ENCODE results near the gene VIT.

DNA sequence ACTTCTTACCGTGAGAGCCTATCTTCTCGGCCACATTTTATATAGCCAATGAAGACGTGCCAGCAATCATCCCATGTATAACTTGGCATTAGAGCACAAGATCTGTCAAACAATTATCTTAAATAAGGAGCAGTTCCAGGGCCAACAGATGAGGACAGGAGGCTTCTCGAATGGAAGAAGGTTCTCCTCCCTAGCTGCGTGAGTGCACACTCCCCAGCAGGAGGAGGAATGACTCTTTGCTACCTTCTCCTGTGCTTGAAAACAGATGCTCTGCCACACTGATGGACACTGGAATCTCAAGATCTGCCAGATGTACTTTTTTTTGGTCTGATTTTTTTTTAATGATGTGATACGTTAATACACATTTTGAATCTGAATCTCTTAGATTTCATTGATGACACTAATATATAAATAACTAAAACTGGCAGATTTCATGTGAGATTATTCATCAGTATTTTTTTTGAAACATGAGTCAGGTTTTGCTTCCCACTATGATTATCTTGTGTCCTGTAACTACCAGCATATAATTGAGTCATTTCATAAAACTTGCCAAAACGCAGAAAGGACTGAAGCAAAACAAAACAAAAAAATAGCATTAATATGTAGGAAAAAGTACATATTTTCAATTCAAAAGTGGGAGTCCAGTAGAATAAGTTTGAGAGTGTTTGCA, 626 bp upstream of the VIT start:
- no peak for TF ChIP-seq ZBTB7A (IDR thresholded peaks at IDR 0.05; ENCODE audit: low read depth)
- no peak for TF ChIP-seq EP300 (IDR thresholded peaks at IDR 0.05; ENCODE audit: borderline replicate concordance)
- TF ChIP-seq, protein P1, sequence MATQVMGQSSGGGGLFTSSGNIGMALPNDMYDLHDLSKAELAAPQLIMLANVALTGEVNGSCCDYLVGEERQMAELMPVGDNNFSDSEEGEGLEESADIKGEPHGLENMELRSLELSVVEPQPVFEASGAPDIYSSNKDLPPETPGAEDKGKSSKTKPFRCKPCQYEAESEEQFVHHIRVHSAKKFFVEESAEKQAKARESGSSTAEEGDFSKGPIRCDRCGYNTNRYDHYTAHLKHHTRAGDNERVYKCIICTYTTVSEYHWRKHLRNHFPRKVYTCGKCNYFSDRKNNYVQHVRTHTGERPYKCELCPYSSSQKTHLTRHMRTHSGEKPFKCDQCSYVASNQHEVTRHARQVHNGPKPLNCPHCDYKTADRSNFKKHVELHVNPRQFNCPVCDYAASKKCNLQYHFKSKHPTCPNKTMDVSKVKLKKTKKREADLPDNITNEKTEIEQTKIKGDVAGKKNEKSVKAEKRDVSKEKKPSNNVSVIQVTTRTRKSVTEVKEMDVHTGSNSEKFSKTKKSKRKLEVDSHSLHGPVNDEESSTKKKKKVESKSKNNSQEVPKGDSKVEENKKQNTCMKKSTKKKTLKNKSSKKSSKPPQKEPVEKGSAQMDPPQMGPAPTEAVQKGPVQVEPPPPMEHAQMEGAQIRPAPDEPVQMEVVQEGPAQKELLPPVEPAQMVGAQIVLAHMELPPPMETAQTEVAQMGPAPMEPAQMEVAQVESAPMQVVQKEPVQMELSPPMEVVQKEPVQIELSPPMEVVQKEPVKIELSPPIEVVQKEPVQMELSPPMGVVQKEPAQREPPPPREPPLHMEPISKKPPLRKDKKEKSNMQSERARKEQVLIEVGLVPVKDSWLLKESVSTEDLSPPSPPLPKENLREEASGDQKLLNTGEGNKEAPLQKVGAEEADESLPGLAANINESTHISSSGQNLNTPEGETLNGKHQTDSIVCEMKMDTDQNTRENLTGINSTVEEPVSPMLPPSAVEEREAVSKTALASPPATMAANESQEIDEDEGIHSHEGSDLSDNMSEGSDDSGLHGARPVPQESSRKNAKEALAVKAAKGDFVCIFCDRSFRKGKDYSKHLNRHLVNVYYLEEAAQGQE (IDR thresholded peaks at IDR 0.05; ENCODE audit: low read depth) = no peak
- TF ChIP-seq TEAD4 (IDR thresholded peaks at IDR 0.05) = no peak
- no peak for TF ChIP-seq YY1 (IDR thresholded peaks at IDR 0.05; ENCODE audit: low read depth)
- TF ChIP-seq, protein P2, sequence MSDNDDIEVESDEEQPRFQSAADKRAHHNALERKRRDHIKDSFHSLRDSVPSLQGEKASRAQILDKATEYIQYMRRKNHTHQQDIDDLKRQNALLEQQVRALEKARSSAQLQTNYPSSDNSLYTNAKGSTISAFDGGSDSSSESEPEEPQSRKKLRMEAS (IDR thresholded peaks at IDR 0.05) = no peak
- TF ChIP-seq RAD21 (IDR thresholded peaks at IDR 0.05; ENCODE audit: low read depth) = no peak
- no peak for TF ChIP-seq TAF1 (IDR thresholded peaks at IDR 0.05; ENCODE audit: low read depth)
- no peak for TF ChIP-seq FOXM1 (IDR thresholded peaks at IDR 0.05; ENCODE audit: borderline replicate concordance, low read depth)
- no peak for TF ChIP-seq EGR1 (IDR thresholded peaks at IDR 0.05)

All from Ishikawa (cell line).